ENCODE data around the gene UBQLN4. TPM values are rescaled to one million over a fixed set of nuclear protein-coding genes. Genes with fewer than 3 reads are reported as not detected.

UBQLN4 gene
- total and polyA plus RNA-seq, 2 donors (not counting 3 experiments of a cell fraction or from before 2014, with no cell fraction given) = 50.5 to 50.8 TPM

- TF ChIP-seq FOS (IDR thresholded peaks at IDR 0.05; ENCODE audit: borderline replicate concordance, insufficient read depth, low read length) (no peak), GATA2 (IDR thresholded peaks at IDR 0.05; ENCODE audit: insufficient read depth, insufficient read length, low read depth, low read length) (no peak), EZH2 (IDR thresholded peaks at IDR 0.05; ENCODE audit: borderline replicate concordance, low read depth, low read length, severe bottlenecking) (no peak), POLR2A (IDR thresholded peaks at IDR 0.05; ENCODE audit: low read depth, low read length) (no peak), POLR2AphosphoS5 (IDR thresholded peaks at IDR 0.05; ENCODE audit: insufficient read depth, low read depth, low read length) (no peak), JUN (IDR thresholded peaks at IDR 0.05; ENCODE audit: borderline replicate concordance, insufficient read depth, insufficient read length, low read depth) (no peak), MAX (IDR thresholded peaks at IDR 0.05; ENCODE audit: insufficient read depth, insufficient read length) (no peak), CTCF (IDR thresholded peaks at IDR 0.05; ENCODE audit: extremely low read depth in 1 of 2, insufficient read depth in 1 of 2, low read depth in 1 of 2, low read length in 2 of 2) (no peak), MYC (IDR thresholded peaks at IDR 0.05; ENCODE audit: low read depth, low read length) (no peak)
- dilution Hi-C loops (cut with MboI; ENCODE audit: extremely low pct_ligation_motif_present, low sequenced_read_pairs) (no loop called here), intact Hi-C loops (cut with micrococcal nuclease) (no loop called here)
- Histone ChIP-seq H3K27ac (ENCODE audit: insufficient read depth, low read depth, low read length) (no peak overlapping the region), H3K36me3 (ENCODE audit: control insufficient read depth in 2 of 2, extremely low read depth in 1 of 2, insufficient read depth in 2 of 2, low read length in 2 of 2) (no peaks in the 10 kb centered on the region), H3K4me2 (ENCODE audit: insufficient read depth, low read length) (no peak overlapping the region), H3K79me2 (ENCODE audit: control insufficient read depth, insufficient read depth, low read length) (no peaks in the 10 kb centered on the region), H3K9me3 (replicated peaks; ENCODE audit: control insufficient read depth, insufficient read depth, low read length) (no peaks in the 10 kb centered on the region), H3K4me3 (replicated peaks in 1 of 3; ENCODE audit: insufficient read depth in 1 of 3, low read depth in 1 of 3, low read length in 3 of 3) (no peak overlapping the region), H3K9me1 (replicated peaks; ENCODE audit: control insufficient read depth, extremely low read depth, insufficient read depth, low read length) (no peaks in the 10 kb centered on the region), H3K4me1 (ENCODE audit: control insufficient read depth, extremely low read depth, insufficient read depth, low read length) (no peaks in the 10 kb centered on the region), H3K9ac (replicated peaks; ENCODE audit: extremely low read depth, insufficient read depth, low read length) (no peak overlapping the region), H2AFZ (ENCODE audit: low read depth, low read length) (no peak overlapping the region), H3K27me3 (ENCODE audit: control insufficient read depth in 2 of 2, insufficient read depth in 2 of 2, low read length in 2 of 2) (no peaks in the 10 kb centered on the region), H4K20me1 (replicated peaks; ENCODE audit: control insufficient read depth, extremely low read depth, insufficient read depth, low read length) (no peaks in the 10 kb centered on the region)
- FAIRE-seq (no peak), DNase-seq (ENCODE audit: low read depth, low spot score) (no peak)
- CTCF ChIA-PET = interaction anchor here (1.0 to 4.4 kb wide), 3 partner anchors 11 to 65 kb away, joined by 3 to 22 read pairs (median 19); no protein-coding TSS in a partner anchor
- POLR2A ChIA-PET = no interaction called here
- BruUV-seq (replicated peaks) = no TSS peak
Observed at GRCh38 chr1:156001021-156001661, 52.5 kb downstream of the UBQLN4 start.

All from endothelial cell of umbilical vein (primary cell).